C4-2B (cell line): ENCODE measurements around the gene RIMS1.

ENCODE experiments used
- CTCF ChIP-seq: fragments of 450-650 bp; conservative IDR thresholded peaks from 2 replicates; pipeline ENCODE4 v1.5.1; 2017; ENCODE audit warnings: mild to moderate bottlenecking
- ZFX ChIP-seq: fragments of 450-650 bp; IDR thresholded peaks from 2 replicates; pipeline ENCODE4 v1.6.1; 2017

DNA sequence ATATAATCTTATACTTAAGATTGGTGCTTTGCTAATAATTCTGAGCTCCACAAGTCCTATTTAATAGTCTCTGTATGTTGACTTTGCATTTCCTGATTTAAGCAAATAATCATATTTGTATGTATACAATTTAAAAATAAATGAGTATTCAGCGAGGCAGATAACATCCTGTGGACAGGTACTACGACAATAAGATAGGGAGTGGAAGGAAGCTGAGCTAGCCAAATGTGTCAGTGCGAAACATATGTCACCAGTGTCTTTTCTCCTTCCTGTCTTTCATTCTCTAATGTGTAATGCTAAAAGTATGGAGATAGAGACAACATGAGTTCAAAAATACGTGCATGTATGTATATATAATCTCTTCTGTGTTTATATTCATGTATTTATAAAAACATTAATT, 375.9 kb downstream of the RIMS1 start:
- no peak for TF ChIP-seq CTCF
- TF ChIP-seq ZFX = no peak
